ENCODE data around the gene DENND1A. TPM values are rescaled to one million over a fixed set of nuclear protein-coding genes. Genes with fewer than 3 reads are reported as not detected.

The DENND1A gene
- total and polyA plus RNA-seq, 5 experiments from 2014 or later, result 2.6 to 14.3 (median 5.3) TPM

DNA sequence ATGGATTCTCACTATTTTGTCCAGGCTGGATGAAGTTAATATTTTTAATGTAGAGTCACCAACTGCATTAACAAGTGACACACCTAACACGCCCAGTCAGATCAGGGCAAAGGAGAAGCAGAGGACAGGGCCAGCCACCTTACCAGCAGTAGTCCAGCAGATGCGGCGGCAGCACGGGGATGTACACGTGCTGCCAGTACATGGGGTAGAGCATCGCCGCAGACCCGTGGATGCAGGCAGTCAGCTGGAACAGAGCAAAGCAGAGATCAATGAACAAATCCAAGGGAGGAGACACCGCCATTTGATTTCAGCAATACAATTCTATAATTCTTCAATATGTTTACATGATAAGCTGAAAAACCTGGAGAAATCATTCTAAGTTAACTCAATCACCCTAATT, 299.7 kb downstream of the DENND1A start:
- Mint-ChIP-seq H3K36me3 (peaks cover 8 to 43% (median 40%) of the 10 kb centered on the region in 3 donors), H3K4me1 (peaks cover 0 to 10% (median 4%) of the 10 kb centered on the region in 4 donors), H3K27ac (no peak overlapping the region), H3K4me3 (no peak overlapping the region), H3K9me3 (no peaks in the 10 kb centered on the region), H3K27me3 (peaks cover 0 to 2% (median 0%) of the 10 kb centered on the region in 5 donors)
- DNase-seq (no peak), ATAC-seq (no peak)
- POLR2A ChIA-PET, result interaction anchor here (0.6 kb wide), 1 partner anchor 387 kb away, joined by 3 read pairs; no protein-coding TSS in a partner anchor

DNA sequence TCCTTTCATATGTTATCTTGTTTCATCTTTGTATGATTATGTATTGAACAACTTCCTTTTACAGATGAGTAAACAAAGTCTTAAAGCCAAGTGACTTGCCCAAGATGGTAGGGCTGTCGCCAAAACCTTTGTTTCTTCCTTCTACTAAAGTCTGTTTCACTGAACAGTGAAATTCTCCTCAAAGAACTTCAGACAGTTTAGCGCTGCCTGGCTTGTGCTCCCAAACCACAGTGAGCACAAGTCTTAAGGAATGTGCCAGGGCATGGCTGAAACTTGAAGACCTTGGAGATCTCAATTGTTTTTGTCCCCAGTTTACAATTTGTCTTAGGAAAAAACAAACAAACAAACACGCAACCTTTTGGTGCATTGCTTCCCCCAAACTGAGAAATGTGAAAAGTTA, 300.4 kb downstream of the DENND1A start:
- H3K36me3 Mint-ChIP-seq, result peaks cover 14 to 43% (median 40%) of the 10 kb centered on the region in 3 donors
- POLR2A ChIA-PET, result interaction anchor here (0.6 kb wide), 1 partner anchor 388 kb away, joined by 3 read pairs; no protein-coding TSS in a partner anchor

DNA sequence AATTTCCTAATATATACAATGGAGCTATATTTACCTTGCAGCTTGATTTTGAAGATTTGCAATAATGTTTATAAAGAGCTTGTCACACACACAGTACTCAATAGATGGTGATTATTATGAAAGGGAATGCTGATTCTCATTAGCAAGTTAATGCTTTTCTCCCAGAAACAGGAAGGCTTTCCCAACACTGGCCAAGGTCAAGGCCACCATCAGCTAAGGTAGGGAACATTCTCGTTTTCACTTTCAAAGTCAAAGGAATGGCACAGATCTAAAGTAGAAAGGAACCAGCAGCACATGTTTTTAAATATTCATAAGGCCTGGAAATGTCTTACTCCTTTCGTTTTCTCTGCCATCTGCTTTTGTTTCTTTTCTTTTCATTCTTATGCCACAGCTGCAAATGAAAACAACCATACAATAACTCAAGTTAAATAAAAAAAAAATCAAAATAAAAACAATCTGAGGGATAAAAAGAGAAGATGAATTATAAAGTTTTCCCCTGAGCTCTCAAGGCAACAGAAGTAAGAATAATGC, 307.1 kb downstream of the DENND1A start:
- DNase-seq (no peak), ATAC-seq (no peak)
- Mint-ChIP-seq H3K4me3 (no peak overlapping the region), H3K36me3 (peaks cover 7 to 36% (median 17%) of the 10 kb centered on the region in 3 donors), H3K4me1 (no peaks in the 10 kb centered on the region), H3K27ac (no peak overlapping the region), H3K9me3 (no peaks in the 10 kb centered on the region), H3K27me3 (no peaks in the 10 kb centered on the region)
- POLR2A ChIA-PET, result no interaction called here

More for the DNA sequence above, 300.4 kb downstream of the DENND1A start:
- Mint-ChIP-seq H3K9me3 (no peaks in the 10 kb centered on the region), H3K27me3 (peaks cover 0 to 2% (median 0%) of the 10 kb centered on the region in 5 donors), H3K27ac (no peak overlapping the region), H3K4me1 (peaks cover 0 to 6% (median 4%) of the 10 kb centered on the region in 4 donors), H3K4me3 (no peak overlapping the region)
- DNase-seq (no peak), ATAC-seq (no peak)

DNA sequence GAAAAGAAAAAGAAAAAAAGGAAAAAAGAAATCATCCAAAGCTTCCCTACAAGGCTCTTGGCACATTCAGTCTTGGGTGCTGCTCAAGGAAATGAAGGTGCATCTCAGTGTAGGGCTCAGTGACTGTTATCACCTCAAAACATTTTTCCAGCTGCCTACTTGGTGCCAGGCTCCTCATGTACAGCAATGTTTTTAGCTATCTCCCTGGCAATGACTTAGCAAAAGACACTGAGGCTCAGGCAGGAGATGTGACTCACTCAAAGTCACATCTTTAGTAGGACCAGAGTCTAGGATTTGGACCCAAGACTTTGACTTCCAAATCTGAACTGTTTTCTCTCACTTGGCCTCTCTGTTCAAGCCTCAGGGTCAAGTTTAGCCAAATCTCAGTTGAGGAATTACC, 309.7 kb downstream of the DENND1A start:
- DNase-seq (no peak), ATAC-seq (no peak)
- H3K9me3 Mint-ChIP-seq, result no peaks in the 10 kb centered on the region
- no peak overlapping the region for H3K27ac Mint-ChIP-seq
- peaks cover 3 to 25% (median 7%) of the 10 kb centered on the region in 3 donors for H3K36me3 Mint-ChIP-seq
- no peaks in the 10 kb centered on the region for H3K27me3 Mint-ChIP-seq
- peaks cover 0 to 6% (median 0%) of the 10 kb centered on the region in 4 donors for H3K4me1 Mint-ChIP-seq
- POLR2A ChIA-PET, result no interaction called here
- H3K4me3 Mint-ChIP-seq, result no peak overlapping the region

DNA sequence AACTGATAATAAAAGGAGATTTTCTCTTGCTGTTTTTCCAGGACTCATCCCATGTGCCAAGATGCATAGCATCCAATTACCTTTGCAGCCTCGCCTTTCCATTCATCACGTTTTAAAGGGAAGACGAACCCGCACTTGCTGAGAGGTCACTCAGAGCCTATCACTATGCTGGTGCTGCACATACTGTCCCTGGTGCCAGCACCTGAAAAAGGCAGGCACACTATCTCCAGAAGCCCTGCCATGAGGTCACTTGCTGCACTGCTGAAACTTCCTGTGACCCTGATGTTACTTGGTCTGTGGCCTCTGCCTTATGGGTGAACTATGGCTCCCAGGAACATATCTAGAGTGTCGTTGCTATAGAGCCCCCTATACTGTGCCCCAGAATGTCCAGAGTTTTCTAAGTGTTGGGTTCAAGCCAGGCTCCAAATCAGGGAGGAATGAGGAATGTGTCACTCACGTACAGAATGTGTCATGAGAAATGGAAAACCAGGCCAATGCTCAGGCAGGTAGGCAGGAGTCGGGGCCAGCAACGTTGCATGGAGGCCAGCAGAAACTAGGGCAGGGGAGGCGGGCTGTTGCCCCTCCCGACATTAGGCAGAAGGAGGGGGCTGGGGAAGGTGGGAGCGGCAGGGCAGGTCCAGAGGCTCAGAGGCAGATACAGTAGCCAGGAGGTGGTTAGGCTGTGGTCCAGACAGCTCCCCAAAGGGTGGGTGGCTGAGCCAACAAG, 311.8 kb downstream of the DENND1A start:
- ATAC-seq (no peak), DNase-seq (no peak)
- peaks cover 0 to 24% (median 0%) of the 10 kb centered on the region in 3 donors for H3K36me3 Mint-ChIP-seq
- no peaks in the 10 kb centered on the region for H3K27me3 Mint-ChIP-seq
- H3K4me3 Mint-ChIP-seq, result no peak overlapping the region
- POLR2A ChIA-PET, result no interaction called here
- H3K9me3 Mint-ChIP-seq, result no peaks in the 10 kb centered on the region
- H3K4me1 Mint-ChIP-seq, result peaks cover 0 to 6% (median 0%) of the 10 kb centered on the region in 4 donors
- no peak overlapping the region for H3K27ac Mint-ChIP-seq

DNA sequence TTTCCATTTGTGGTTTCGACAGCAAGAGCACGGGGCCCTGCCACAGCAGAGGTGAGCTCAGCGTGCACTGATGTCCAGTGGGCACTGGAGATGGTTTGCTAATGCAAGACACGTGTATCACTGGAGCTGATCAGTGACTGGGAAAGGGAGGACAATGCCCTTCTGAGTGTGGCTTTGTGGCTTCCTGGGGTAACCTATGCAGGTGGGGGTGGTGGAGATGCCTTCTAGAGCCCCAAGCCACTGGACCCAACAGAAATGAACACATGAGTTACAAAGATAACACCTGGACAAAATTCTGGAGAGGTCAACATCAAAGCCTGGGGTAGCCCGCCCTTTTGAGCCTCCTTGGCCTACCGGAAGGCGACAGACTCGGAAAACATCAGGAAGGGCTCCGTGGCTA, 312.6 kb downstream of the DENND1A start:
- H3K27ac Mint-ChIP-seq, result no peak overlapping the region
- ATAC-seq (no peak), DNase-seq (no peak)
- peaks cover 0 to 6% (median 0%) of the 10 kb centered on the region in 4 donors for H3K4me1 Mint-ChIP-seq
- POLR2A ChIA-PET, result no interaction called here
- H3K4me3 Mint-ChIP-seq, result no peak overlapping the region
- no peaks in the 10 kb centered on the region for H3K9me3 Mint-ChIP-seq
- H3K27me3 Mint-ChIP-seq, result no peaks in the 10 kb centered on the region
- peaks cover 0 to 19% (median 0%) of the 10 kb centered on the region in 3 donors for H3K36me3 Mint-ChIP-seq

DNA sequence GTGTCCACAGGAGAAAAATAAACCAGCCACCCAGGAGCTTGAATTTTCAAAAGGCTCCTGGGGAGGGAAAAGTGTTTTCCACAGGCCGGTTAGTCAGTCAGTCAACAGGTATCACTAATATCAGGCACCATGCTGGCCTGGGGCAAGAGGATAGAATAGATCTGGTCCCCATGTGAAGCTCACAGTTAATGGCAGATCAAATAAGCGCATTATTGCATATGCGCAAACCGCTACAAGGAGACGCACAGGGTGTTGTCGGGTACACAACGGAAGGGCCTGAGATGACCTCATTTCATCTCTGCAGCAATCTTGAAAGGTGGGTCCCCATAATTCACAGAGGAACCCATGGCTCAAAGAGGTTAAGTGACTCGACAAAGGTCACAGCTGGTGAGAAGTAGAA, 313.2 kb downstream of the DENND1A start:
- Mint-ChIP-seq H3K4me1 (peaks cover 0 to 6% (median 0%) of the 10 kb centered on the region in 4 donors), H3K27me3 (no peaks in the 10 kb centered on the region), H3K27ac (no peak overlapping the region), H3K4me3 (no peak overlapping the region), H3K36me3 (peaks cover 0 to 17% (median 0%) of the 10 kb centered on the region in 3 donors), H3K9me3 (no peaks in the 10 kb centered on the region)
- POLR2A ChIA-PET, result no interaction called here
- no peak for ATAC-seq
- no peak for DNase-seq

DNA sequence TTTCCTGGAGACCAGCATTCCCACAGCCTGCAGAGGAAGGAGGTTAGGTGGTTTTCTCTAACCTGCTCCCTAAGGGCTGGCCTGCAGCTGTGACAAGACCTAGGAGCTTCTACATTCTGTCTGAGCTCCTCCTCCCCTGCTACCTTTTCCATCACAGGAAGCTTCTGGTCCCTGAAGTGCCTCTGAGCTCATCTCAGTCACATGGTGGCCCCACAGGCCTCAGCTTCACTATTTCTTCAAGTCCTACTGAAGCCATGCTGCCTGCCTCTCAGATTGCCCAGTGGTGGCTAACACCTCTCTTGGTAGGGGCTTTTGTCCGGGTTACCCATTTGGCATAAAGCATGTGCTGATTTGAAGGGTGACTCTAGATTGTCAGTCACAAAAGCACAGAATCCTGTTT, 314.5 kb downstream of the DENND1A start:
- Mint-ChIP-seq H3K36me3 (peaks cover 0 to 11% (median 0%) of the 10 kb centered on the region in 3 donors), H3K27ac (peak overlapping the region in 1 of 10 donors; percentile 60), H3K27me3 (no peaks in the 10 kb centered on the region), H3K9me3 (no peaks in the 10 kb centered on the region), H3K4me3 (no peak overlapping the region), H3K4me1 (peaks cover 0 to 6% (median 0%) of the 10 kb centered on the region in 4 donors)
- POLR2A ChIA-PET, result no interaction called here
- DNase-seq (no peak), ATAC-seq (no peak)

DNA sequence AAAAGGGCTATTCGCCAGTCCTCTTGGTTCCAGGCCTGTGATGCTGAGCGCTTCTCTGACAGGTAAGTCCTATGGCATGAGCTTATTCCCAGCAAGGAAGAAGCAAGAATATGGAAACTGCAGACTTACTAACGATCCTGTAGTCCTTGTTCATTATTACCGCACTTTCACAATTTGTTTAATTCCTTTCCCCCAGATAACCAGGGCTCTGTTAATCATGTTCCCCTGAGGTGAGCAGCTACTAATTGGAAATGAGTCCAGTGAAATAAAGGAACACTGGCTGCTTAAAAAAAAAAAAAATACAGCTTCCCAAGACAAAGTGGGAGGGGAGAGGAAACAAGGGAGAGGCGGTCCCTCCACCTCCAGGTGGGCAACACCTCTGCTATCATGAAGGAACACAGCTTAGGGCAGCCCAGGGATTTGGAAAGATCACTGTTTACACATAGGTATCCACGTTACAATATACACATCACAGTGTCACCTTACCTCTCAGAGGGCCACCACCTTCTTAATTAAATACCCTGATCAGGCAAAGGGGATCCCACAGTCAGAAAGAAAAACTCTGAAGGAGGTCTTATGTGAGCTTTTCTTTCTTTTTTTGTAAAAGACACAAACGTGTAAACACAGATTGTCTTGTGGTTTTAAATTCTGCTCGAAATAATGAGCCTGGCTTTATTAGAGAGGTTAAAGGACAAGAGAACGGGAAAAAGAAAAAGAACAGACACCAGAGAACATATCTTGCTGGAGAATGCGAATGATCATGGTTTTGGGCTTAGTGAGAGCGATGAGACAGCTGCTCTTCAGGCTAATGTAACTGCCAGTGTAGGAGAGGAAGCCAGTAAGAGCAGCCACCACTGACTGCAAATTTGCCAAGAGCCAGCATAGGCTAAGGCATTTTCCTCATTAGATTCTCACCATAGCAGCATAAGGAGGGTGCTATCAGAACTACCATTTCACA, 315.3 kb downstream of the DENND1A start:
- Mint-ChIP-seq H3K4me1 (peaks cover 0 to 6% (median 0%) of the 10 kb centered on the region in 4 donors), H3K27me3 (no peaks in the 10 kb centered on the region), H3K36me3 (peaks cover 0 to 10% (median 0%) of the 10 kb centered on the region in 3 donors), H3K27ac (no peak overlapping the region), H3K9me3 (no peaks in the 10 kb centered on the region), H3K4me3 (no peak overlapping the region)
- POLR2A ChIA-PET, result no interaction called here
- DNase-seq, result no peak
- no peak for ATAC-seq

DNA sequence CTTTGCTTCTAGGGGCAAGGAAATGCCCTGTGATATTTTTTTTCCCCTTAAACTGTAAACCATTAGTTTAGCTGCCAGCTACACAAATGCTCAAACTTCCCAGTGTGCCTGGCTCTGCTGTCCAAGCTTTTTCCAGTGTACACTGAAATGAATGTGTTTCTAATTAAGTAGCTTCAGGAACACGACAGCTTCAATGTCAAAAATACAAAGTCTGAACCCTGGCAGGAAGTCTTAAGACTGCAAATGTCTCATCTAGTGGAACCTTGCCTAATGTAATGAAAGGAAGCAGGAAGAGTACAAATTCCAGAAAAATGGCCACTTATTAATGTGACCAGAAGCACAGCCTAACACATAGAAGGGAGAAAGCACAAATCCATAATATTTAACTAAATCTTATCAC, 318.7 kb downstream of the DENND1A start:
- Mint-ChIP-seq H3K27ac (no peak overlapping the region), H3K36me3 (peaks cover 10 to 20% (median 15%) of the 10 kb centered on the region in 3 donors), H3K4me3 (no peak overlapping the region), H3K4me1 (peaks cover 0 to 15% (median 1%) of the 10 kb centered on the region in 4 donors), H3K9me3 (no peaks in the 10 kb centered on the region), H3K27me3 (no peaks in the 10 kb centered on the region)
- DNase-seq (no peak), ATAC-seq (no peak)
- POLR2A ChIA-PET, result no interaction called here

DNA sequence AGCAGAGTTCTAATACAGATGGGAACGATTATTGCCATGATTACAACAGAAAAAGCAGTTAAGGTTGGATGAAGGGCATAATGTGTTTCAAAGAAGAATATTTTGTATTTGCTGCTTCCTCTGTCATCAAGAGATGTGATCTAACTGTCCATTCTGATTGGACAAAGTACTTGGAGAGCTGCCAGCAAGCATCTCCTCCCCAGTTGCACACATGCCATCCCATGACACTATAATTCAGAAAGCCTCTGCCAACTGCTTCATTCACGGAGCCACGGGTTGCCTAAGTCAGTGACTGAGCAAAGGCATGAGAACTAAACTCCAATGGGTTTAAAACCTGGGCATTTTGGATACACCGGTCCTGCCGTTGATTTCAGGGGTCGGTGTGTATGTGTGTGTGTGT, 320.1 kb downstream of the DENND1A start:
- POLR2A ChIA-PET, result no interaction called here
- Mint-ChIP-seq H3K27ac (no peak overlapping the region), H3K4me1 (peaks cover 0 to 15% (median 1%) of the 10 kb centered on the region in 4 donors)

DNA sequence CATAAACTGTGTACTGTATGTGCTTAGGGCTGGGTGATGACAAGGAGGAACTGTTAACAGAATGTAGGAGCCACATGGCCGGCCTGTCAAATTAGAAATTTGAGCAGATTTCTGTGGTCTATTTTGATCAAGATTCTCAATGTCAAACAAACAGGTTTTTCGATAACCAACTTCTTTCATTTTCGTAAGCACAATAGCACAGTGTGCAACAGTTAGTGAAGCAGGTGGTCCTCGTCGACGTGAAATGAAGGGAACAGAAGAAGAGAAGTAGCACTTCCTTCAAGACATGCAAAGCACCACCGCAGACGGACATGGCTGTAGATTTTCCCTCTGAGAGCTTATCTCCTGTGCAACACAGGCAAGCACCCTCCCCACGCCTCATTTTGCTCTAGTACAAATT, 321.8 kb downstream of the DENND1A start:
- Mint-ChIP-seq H3K9me3 (no peaks in the 10 kb centered on the region), H3K36me3 (peaks cover 10 to 23% (median 15%) of the 10 kb centered on the region in 3 donors), H3K4me1 (peaks cover 0 to 15% (median 1%) of the 10 kb centered on the region in 4 donors), H3K27ac (no peak overlapping the region), H3K27me3 (no peaks in the 10 kb centered on the region), H3K4me3 (peak overlapping the region in 1 of 10 donors; percentile 36)
- ATAC-seq (no peak), DNase-seq (no peak)
- POLR2A ChIA-PET, result no interaction called here

More for the DNA sequence above, 320.1 kb downstream of the DENND1A start:
- no peaks in the 10 kb centered on the region for H3K9me3 Mint-ChIP-seq
- no peak for ATAC-seq
- peaks cover 10 to 23% (median 15%) of the 10 kb centered on the region in 3 donors for H3K36me3 Mint-ChIP-seq
- no peak for DNase-seq
- H3K4me3 Mint-ChIP-seq, result no peak overlapping the region
- no peaks in the 10 kb centered on the region for H3K27me3 Mint-ChIP-seq
